GM12891 (cell line): ENCODE results near the gene KLHL1.

Experiments
- POLR2A ChIP-seq: IDR thresholded peaks from 2 replicates; pipeline ENCODE4 v1.6.1; 2011; ENCODE audit warnings: low read depth, low read length, control low read depth
- POLR2AphosphoS5 ChIP-seq: IDR thresholded peaks from 2 replicates; pipeline ENCODE4 v1.6.1; 2011; ENCODE audit warnings: low read depth, low read length, control low read depth
- SPI1 ChIP-seq: IDR thresholded peaks from 2 replicates; pipeline ENCODE4 v1.6.1; 2011; ENCODE audit warnings: low read depth, low read length, control low read depth

DNA sequence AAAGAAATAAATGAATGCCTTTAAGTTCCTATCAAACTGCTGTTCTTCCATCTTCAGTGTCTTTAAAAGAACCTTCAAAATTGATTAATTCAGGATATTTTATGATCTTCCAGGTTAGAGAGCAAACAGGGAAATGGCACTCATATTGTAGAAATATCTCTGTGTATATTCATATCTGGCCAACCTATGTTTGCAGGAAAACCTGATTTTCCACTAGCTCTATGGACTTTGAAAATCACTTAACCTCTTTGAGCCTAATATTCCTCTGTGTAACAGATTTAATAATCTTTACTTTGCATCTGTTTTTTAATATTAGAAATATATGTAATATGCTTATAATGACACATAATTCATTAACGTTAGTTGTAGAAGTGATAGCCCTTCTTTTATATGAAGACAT lies 228.3 kb downstream of the KLHL1 start:
- no peak for TF ChIP-seq POLR2A
- no peak for TF ChIP-seq POLR2AphosphoS5
- TF ChIP-seq SPI1, result no peak
